Stimulated activated CD4-positive, alpha-beta T cell treated with anti-CD3 and anti-CD28 coated beads, TNF-alpha, amount 100 ng/mL, for 24 hours (primary cell): ENCODE data around the gene SCIN.
"Not testable (repeated sequence)": the region's sequence is repeated elsewhere in the genome, so short reads cannot be mapped to it uniquely, and the experiment has no call there.

ENCODE experiments used
- DNase-seq, 3 experiments: peaks; one replicate each; pipeline ENCODE4 v3.0.0-alpha.2; 2020; ENCODE audit warnings: low read depth in 3 of 3

The SCIN gene

GRCh38 chr7:12647364-12648219 is 77.1 kb downstream of the SCIN start:
- DNase-seq = no peak

- DNase-seq = no peak
These were observed 78.3 kb downstream of the SCIN start for GRCh38 chr7:12648704-12649261.

GRCh38 chr7:12649348-12649747 is 78.8 kb downstream of the SCIN start:
- no peak for DNase-seq

GRCh38 chr7:12650080-12650479 is 79.6 kb downstream of the SCIN start:
- no peak for DNase-seq

- no peak for DNase-seq
These were observed 82.6 kb downstream of the SCIN start for GRCh38 chr7:12653110-12653509.

GRCh38 chr7:12653518-12653917 is 83.0 kb downstream of the SCIN start:
- no peak for DNase-seq

- DNase-seq = no peak
These were observed 84.6 kb downstream of the SCIN start for GRCh38 chr7:12655161-12655560.

- DNase-seq = not testable (repeated sequence)
These were observed 89.9 kb downstream of the SCIN start for GRCh38 chr7:12660423-12660822.

- DNase-seq = not testable (repeated sequence)
These were observed 90.5 kb downstream of the SCIN start for GRCh38 chr7:12660986-12661385.

GRCh38 chr7:12661581-12661980 is 91.1 kb downstream of the SCIN start:
- no peak for DNase-seq

GRCh38 chr7:12670000-12670729 is 99.6 kb downstream of the SCIN start:
- no peak for DNase-seq

- DNase-seq = no peak
These were observed 100.4 kb downstream of the SCIN start for GRCh38 chr7:12670743-12671520.

- not testable (repeated sequence) for DNase-seq
These were observed 102.9 kb downstream of the SCIN start for GRCh38 chr7:12673436-12673835.

GRCh38 chr7:12674053-12674452 is 103.5 kb downstream of the SCIN start:
- DNase-seq = no peak

GRCh38 chr7:12674861-12675260 is 104.3 kb downstream of the SCIN start:
- DNase-seq = peak in 1 of 3 experiments; percentile 9

GRCh38 chr7:12683678-12684585 is 113.4 kb downstream of the SCIN start:
- no peak for DNase-seq

- no peak for DNase-seq
These were observed 114.2 kb downstream of the SCIN start for GRCh38 chr7:12684733-12685132.

- no peak for DNase-seq
These were observed 115.0 kb downstream of the SCIN start for GRCh38 chr7:12685550-12685949.

- peak; percentile 87 to 90 (median 90) for DNase-seq
These were observed 115.8 kb downstream of the SCIN start for GRCh38 chr7:12686234-12686890.
